ENCODE measurements around the gene ASB15.

The ASB15 gene

DNA sequence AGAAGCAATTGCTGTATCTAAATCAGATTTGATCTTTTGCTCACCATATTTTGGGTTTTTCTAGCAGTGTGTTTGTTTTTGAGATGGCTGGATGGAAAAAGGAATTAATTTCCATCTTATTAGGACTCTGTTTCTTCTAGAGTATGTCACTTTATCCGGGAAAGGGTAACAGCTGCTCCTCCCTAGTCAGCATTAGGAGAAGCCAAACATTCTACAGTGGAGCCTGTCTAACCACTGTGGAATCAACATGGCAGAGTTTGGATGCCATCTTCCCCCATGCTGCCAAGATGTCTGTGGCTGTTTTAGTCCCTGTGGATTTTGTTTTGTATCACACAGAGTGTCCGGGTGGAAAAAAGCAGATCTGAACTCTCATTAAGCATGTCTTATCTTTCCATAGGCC is 38.0 kb downstream of the ASB15 start:
- no peak for DNase-seq

DNA sequence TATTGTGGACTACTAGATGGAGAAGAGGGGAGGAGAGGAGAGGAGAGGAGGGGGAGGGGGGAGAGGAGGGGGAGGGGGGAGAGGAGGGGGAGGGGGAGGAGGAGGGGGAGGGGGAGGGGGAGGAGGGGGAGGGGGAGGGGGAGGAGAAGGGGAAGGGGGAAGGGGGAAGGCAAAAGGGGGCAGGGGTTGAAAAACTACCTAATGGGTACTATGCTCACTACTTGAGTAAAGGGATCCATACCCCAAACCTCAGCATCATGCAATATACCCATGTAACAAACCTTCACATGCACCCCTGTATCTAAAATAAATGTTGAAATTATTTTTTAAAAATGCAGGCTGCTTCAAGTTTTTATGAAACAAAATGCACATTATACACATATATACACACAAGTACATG is 39.0 kb downstream of the ASB15 start:
- no peak for DNase-seq

DNA sequence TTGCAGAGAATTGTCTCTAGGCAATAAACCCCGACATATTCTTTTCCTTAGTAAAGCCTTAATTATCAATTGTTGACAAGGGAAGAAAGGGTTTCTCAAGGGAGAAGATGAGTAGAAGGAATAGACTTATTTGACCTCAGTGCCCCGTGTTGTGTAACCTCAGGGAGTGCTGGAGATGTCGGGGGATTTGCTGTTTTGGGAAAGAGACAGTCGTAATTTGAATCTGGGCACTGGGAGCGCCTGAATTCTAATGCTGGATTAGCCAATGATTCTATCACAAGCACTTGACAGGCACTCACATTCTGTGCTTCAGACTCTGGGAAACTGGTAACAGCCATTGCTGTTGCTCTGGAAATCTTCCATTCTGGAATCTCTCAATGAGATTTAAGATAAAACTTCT is 40.3 kb downstream of the ASB15 start:
- no peak for DNase-seq

DNA sequence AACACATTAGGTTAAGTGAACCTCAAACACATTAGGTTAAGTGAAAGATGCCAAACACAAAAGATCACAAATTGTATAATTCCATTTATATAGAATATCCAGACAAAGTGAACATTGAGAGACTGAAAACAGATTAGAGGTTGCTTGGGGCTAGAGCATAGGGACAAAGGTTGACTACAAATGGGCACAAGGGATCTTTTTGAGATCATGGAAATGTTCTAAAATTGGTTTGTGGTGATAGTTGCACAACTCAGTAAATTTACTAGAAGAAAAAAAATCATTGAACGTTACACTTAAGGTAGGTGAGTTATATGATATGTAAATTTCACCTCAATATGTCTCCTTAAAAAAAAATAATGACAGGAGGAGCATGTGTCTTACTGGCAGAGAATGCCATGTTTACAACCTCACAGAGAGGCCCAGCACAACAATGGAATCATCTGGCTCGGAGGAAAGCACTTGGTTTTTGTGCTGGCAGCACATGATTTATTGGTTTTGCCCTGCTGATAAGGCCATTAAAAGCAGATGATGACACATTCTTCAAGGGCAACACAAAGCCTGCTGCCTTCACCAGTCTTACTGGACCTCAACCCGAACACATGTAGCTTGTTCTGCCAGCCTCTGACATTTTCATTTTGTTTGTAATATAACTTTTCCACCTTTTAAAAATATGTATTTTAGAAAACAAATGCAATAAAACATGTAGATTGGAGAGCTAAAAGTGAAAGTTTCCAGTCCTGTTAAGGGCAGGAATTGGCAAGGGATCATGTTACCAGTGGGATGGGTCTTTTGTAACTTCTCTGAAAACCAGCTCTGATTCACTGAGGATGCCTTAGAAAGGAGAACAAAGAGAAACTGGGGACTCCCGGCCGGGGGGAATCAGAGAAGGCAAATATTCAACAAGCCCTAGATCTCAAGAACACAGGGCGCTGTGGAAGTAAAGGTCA is 42.1 kb downstream of the ASB15 start:
- no peak for DNase-seq

DNA sequence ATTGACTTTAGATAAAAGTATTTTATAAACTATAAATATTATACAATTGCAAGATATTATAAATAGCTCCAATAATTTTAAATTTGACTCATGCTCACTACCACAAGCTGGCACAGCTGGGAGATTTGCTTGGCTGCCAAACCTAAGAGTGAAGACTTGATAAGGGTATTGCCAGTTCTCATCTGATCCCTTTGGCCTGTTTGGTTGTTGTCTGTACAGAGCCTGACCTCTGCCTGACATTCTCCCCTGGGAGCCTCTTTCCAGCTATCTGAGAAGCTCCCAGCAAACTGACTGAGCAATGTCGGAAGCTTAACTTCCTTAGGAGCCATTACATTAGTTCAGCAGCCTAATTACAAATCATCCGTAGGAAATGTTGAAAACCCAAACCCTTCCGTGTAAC is 43.9 kb downstream of the ASB15 start:
- no peak for DNase-seq

DNA sequence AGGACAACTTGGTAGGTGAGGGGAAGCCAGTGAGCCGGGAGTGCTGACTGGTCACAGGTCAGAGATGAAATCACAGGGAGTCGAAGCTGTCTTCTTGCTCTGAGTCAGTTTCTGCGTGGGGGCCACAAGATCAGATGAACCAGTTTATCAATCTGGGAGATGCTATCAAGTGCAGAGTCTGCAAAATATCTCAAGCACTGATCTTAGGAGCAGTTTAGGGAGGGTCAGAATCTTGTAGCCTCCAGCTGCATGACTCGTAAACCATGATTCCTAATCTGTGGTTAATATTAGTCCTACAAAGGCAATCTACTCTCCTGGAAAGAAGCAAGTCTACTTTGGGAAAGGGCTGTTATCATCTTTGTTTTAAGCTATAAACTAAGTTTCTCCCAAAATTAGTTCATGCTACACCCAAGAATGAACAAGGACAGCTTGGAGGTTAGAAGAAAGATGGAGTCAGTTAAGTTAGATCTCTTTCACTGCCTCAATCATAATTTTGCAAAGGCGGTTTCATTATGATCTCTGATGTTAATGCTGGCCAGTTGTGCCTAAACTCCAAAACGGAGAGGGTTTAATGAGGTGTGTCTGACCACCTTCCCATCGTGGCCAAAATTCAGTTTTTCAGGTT is 45.6 kb downstream of the ASB15 start:
- DNase-seq, result no peak

DNA sequence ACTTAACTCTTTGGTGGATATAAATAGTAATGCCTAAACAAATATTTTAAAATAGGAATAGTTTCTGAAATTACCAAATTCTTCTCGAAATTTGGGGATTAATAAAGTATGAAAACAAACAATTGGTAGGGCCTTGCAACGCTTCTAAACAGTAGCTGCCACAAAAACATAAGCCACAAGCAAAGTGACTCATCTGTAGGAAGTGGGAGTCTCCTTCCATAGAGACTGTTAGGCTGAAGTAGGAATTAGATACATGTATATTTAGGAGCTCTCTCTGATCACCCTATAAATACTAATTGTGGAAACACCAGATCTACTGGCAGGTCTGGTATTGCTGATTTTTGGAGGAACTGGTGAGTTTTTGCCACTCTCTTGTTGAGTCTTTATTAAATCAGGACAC is 48.3 kb downstream of the ASB15 start:
- no peak for DNase-seq

DNA sequence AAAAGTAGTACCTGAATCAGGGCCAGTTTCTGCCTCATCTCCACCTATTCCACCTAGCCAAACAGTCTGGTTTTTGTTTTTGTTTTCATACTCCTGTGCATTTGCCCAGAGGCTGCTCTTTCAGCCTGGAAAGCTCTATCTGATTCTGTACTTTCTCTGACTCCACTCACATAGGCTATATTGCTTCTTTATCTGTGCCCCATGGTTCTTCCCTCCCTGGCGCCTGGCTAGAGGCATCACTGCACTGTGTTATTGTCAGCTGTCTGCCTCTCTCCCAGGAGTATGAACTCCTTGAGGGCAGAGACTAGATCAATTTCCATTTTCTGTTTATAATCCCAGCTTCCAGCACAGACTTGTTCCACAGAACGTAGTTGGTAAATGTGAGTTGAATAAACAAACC is 49.0 kb downstream of the ASB15 start:
- no peak for DNase-seq

DNA sequence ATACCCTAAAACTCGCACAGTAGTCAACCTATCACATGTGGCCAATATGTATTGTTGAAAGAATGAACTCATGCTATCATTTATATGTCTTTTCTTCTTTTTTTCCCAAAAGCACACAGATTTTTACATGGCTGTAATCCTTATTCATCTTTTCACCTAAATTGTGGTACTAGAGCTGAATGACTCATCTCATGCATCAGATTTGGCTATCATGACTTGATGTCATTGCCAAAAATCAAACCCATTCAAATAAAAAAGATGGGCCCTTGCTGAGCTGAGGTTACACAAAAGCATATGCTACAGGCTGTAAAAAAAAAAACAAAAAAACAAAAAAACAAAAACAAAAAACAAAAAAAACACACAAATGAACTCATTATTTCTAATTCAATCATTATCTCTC is 50.8 kb downstream of the ASB15 start:
- no peak for DNase-seq

DNA sequence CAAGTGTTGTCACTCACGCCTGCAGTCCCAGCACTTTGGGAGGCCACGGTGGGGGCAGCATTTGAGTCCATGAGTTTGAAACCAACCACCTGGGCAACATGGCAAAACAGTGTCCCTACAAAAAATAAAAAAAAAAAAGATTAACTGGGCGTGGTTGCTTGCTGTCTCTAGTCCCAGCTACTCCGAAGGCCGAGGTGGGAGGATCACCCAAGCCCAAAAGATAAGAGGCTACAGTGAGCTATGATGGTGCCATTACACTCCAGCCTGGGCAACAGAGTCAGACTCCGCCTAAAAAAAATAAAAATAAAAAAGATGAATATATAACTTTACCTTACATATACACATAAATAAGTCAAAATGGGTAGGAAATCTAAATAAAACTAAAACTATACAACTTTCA is 51.5 kb downstream of the ASB15 start:
- no peak for DNase-seq

DNA sequence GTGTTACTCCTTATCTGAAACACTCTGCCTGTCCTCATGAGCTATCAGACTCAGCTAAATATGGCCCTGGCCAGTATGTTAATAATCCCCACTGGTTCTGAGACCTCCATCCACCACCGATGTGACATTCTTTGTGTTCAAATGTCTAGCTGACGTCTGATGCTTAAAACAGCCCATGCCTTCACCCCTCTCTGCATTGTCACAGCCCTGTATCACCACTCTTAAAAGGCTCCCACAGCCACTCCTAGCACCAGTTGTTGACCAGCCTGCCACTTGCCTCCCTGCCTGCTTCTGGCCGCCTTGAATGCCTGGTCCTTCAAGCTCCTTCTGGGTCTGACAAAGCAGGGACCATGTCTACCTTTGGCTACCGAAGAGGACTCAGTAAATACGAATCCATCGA is 54.0 kb downstream of the ASB15 start, which contains the start of gene LMOD2:
TSS of gene LMOD2 (plus strand) at position 253 of the 400 bp plus-strand sequence. CDS start at position 351, 98 bp downstream.
- DNase-seq, result no peak

DNA sequence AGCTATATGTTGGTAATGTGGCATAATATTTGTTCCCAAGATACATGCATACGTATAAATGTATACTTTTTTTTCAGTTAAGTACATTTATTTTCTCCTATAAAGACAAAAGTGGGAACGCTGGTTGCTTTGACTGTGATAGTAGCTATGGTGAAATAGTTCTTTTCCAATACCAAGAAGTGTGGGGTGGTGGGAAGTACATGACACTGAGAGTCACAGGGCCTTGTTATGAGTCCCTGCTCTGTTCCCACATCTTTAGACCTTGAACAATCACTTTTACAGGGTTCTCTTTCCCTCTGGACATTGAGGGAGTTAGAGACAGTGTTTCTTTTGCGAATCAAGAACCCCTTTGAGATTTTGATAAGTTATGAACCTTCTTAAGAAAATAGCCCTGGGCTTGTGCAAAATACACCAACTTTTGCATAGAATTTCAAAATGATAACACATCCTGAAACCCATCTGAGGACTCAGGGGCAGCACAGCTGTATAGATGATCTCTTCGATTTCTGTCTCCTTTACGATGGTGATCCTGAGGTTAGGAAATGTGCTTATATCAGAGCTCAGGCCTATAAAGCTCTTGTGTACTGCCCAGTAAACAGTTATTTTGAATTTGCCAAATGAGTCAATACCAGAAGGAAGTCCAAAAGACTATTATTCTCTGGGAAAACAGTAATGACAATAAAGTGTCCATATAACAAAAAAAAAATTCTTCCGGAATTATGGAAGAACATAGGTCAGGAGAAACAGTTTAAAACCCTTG is 55.1 kb downstream of the ASB15 start:
- no peak for DNase-seq

DNA sequence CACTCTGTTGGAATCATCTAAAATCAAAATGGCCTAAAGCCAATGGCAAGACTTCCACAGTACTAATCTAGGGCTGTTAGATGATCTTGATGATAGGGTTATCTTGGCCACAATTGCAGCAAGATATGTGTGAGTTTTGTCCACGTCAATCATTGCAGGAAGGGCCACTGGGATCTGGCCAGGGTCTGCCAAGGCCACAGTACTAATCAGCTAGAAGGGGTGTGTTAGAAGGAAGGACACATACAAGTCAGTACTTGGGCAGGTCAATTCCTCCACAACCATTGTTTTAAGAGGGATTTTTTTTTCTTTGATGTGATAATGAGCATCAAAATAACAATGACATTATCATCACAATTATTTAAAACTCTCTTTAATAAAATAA is 55.7 kb downstream of the ASB15 start:
- no peak for DNase-seq

DNA sequence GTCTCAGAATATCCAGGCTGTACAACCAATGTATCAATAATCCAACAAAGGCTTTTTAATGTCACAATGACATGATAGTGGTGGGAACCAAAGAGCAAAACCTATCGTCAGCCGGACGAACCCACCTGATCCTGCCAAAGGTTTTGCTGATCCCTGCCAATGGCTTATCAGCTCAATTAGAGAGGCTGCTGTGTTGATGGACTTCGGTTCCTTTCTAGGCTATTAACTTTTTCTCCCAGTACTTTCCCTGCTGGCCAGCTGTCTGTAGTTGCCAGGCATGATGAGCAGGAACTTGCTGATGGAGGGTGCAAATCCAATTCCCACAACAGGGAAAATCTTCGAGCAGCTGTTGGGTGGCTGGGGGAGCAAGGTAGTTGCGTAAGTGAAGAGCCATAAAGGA is 56.4 kb downstream of the ASB15 start:
- no peak for DNase-seq

DNA sequence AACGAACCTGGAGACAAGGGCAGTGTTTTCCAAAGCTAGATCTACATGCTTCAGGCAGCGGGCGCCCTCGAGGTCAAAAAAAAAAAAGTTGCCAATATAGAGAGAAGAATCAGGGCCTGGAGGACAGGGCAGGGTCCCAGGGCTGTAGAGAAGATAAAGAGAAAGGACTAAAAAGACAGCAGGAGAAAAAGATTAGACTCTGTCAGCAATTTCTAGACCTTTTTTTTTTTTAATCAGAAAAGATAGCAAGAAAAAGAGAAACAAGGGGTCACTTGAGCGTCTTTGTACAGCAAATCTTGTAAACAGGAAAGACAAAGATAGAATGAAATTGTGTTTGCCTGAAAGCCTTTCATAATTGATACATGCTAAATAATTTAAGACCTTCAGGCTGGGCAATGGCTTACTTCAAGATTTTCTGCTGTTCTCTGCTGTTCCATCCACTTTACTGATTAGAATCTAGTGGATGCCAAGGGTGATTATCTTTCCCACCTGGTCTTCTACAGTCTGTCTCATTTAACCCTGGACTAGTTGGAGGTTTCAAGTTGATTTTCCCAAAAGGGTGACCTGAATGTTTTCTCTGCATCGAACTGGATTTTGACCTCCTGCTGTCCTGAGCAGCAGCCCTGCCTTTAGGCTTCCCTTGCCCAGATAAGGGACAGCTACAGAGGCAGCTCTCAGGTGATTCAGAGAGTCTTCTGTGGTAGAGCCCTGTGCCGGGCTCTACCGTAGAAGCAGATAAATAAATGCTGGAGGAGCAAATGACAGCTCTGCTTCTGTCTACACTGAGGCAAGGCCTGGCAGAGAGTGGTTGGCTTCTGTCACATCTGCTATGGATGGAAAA is 59.1 kb downstream of the ASB15 start:
- DNase-seq, result no peak

DNA sequence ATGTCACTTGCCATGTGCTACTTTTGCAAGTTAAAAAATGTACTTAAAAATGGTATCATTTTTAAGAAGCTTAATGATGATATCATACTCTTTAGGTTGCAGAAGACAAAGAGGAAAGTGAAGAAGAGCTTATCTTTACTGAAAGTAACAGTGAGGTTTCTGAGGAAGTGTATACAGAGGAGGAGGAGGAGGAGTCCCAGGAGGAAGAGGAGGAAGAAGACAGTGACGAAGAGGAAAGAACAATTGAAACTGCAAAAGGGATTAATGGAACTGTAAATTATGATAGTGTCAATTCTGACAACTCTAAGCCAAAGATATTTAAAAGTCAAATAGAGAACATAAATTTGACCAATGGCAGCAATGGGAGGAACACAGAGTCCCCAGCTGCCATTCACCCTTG is 60.1 kb downstream of the ASB15 start:
- no peak for DNase-seq

DNA sequence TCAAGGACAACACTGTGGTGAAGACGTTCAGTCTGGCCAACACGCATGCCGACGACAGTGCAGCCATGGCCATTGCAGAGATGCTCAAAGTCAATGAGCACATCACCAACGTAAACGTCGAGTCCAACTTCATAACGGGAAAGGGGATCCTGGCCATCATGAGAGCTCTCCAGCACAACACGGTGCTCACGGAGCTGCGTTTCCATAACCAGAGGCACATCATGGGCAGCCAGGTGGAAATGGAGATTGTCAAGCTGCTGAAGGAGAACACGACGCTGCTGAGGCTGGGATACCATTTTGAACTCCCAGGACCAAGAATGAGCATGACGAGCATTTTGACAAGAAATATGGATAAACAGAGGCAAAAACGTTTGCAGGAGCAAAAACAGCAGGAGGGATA is 60.7 kb downstream of the ASB15 start:
- DNase-seq, result no peak

DNA sequence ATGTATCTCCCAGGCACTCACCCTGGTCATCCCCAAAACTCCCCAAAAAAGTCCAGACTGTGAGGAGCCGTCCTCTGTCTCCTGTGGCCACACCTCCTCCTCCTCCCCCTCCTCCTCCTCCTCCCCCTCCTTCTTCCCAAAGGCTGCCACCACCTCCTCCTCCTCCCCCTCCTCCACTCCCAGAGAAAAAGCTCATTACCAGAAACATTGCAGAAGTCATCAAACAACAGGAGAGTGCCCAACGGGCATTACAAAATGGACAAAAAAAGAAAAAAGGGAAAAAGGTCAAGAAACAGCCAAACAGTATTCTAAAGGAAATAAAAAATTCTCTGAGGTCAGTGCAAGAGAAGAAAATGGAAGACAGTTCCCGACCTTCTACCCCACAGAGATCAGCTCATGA is 61.1 kb downstream of the ASB15 start:
- no peak for DNase-seq

DNA sequence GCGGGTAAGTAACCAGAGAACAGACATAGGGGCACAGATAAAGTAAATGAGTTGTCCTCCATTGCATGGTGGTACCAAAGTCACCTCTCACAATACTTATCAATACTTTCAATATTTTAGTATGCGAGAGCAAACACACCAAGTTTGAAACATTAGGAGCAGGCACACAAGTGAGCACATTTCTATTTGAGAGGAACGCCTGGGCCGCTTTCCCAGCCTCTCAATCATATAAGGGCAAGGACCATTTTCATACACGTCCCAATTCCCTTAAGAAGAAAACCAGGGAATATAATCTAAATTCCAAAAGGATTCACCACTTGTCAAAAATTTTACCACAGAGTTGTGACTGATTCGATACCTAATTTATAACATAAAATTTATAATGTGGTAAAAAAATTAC is 61.6 kb downstream of the ASB15 start:
- no peak for DNase-seq

DNA sequence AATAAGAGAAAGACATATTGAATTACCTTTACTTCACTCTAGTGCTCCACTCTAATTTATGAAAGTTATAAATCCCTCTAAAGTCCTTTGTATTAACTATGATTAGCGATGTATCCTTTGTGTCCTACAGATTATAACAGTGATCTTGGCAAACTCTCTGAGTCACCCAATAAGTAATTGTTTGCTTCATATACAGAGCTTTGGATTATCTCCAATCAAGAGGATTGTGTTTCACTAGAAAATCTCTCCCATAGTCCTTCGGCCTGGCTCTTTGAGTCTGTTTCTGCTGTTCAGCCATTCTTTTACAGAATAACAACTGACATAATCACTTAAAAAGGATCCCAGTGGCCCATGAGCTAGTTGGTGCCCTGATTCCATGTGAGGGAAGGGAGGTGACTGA is 63.5 kb downstream of the ASB15 start:
- no peak for DNase-seq

DNA sequence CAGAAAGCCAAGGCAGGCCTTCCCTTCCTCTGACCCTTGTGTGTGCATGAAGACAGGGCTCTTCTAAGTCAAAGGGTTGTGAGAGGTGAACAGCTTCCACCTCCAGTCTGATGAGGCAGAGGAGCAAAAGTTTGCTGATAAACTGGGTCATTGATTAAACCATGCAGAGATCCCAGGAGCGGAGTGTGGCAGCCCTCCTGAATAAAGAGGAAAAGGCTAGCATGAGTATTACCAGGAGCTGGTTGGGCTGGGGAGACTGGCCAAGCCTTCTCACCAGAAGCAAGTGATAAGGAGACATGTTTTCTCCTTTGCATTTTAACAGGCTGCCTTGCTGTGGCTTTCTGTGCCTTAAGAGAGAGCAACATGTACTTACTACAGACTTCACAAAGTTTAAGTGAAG is 64.3 kb downstream of the ASB15 start:
- DNase-seq, result no peak

DNA sequence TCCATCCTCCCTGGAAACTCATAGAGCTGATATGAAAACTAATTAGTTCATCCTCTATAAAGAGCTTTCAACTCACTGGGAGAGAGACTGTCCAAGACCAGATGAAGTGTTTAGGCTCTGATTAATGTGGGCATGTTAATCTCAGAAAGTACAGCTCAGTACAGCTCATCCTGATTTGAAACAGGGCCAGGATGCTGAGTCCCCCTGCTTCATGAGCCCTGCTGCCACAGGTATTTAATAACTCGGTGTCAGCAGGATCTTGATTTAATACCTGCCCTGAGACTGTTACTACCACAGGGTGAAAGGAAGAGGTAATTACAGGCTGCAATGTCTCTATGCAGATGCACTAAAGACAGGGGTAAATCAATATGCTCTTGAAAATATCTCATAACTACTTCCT is 64.9 kb downstream of the ASB15 start:
- no peak for DNase-seq

DNA sequence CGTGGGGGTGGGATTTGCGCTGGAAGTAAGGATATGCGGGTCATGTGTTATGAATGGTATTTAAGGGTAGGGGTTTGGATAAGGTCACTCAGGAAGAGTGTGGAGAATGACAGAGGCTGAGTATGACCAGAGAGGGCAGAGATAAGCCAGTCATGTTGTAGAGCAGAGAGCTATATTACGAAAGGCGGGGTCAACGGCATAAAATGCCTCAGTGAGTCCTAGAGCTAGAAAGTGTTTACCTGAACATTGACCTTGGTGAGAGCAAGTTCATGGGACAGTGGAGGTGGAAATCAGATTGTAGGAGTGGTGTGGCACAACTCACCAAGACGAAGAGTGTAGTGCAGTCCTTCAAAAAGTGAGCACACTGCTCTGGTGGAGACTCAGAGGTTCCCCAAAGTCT is 67.9 kb downstream of the ASB15 start:
- no peak for DNase-seq
